Adrenal gland (tissue), 12 donors: Measurements from ENCODE around the gene IMPDH2. TPM values are rescaled to one million over a fixed set of nuclear protein-coding genes. Genes with fewer than 3 reads are reported as not detected.
A peak's percentile ranks its signal among the peaks of the same experiment; 100 is the strongest.

Experiments
- DNase-seq, 7 donors: peaks; one replicate each; pipeline ENCODE4 v3.0.0-alpha.2; 2019 to 2020
- H3K27ac ChIP-seq, 5 donors: fragments of 200-600 bp; sonication (generic) in 4 of 5; 1 replicate in 3 of 5; 2 replicates in 2 of 5; pipeline versions ENCODE4 v1.5.1 to v1.8.0; 2016 to 2020; ENCODE audit warnings: mild to moderate bottlenecking in 1 of 5
- H3K27me3 ChIP-seq: fragments of 200-600 bp; 2 replicates; pipeline ENCODE4 v1.8.0; 2021
- H3K36me3 ChIP-seq, 2 donors: fragments of 200-600 bp; replicated peaks in 1 of 2; 1 replicate in 1 of 2; 2 replicates in 1 of 2; pipeline versions ENCODE4 v1.5.1 to v1.8.0; 2018 to 2022
- H3K4me1 ChIP-seq, 2 donors: fragments of 200-600 bp; replicated peaks in 1 of 2; 1 replicate in 1 of 2; 2 replicates in 1 of 2; pipeline versions ENCODE4 v1.5.1 to v1.8.0; 2018 to 2021
- H3K4me3 ChIP-seq, 4 donors: fragments of 200-600 bp; sonication (generic) in 3 of 4; one replicate each; pipeline ENCODE4 v1.5.1; 2016 to 2018
- H3K9me3 ChIP-seq, 3 donors: fragments of 200-600 bp; sonication (generic) in 1 of 3; replicated peaks in 1 of 3; 1 replicate in 2 of 3; 2 replicates in 1 of 3; pipeline versions ENCODE4 v1.5.1 to v1.8.0; 2016 to 2021
- CTCF ChIP-seq, 6 experiments: fragments of 450-650 bp in 4 of 6; fragments of 200-600 bp in 2 of 6; sonication (generic) in 1 of 6; IDR thresholded peaks; 1 replicate in 5 of 6; 2 replicates in 1 of 6; pipeline versions ENCODE4 v1.5.1 to v1.8.0; 2016 to 2021; ENCODE audit warnings: antibody characterized with exemption in 6 of 6, mild to moderate bottlenecking in 2 of 6, moderate library complexity in 1 of 6
- POLR2A ChIP-seq, 2 donors: fragments of 450-650 bp; IDR thresholded peaks; one replicate each; pipeline ENCODE4 v1.6.1; 2017; ENCODE audit warnings: antibody characterized with exemption in 2 of 2, mild to moderate bottlenecking in 2 of 2, moderate library complexity in 1 of 2
- WGBS, 4 donors: extraction: QIAGEN DNeasy Blood & Tissue Kit in 2 of 4; methylation state at CpG; one replicate each; pipeline versions ENCODE4 v1.1.5 to v1.1.7; 2013 to 2017; 5-methylcytosine and 5-hydroxymethylcytosine counted together
- intact Hi-C, 2 donors: fragments of 100-400 bp; cut with DNase I; formaldehyde crosslinking; loops; one replicate each; pipeline versions ENCODE4 v1.14.1 to v1.15.0; 2022 to 2023
- polyA plus RNA-seq, 3 donors: library from polyadenylated mRNA; stranded (reverse); fragments of 200-250 nt in 2 of 3; fragments of 350-450 nt in 1 of 3; fragmentation: Illumina TruSeq in 1 of 3; extraction: RNeasy Lipid Tissue Mini Kit (QIAGEN cat#74804) in 1 of 3; gene quantifications; one replicate each; pipeline ENCODE4 v1.2.3, GENCODE V29; 2013 to 2014
- total RNA-seq, 9 donors: library from RNA; depleted of rRNA in 4 of 9; stranded (reverse); fragments of >200 nt in 4 of 9; fragments of 120-200 nt in 1 of 9; fragmentation: NEBNext Ultra II Directional in 1 of 9; extraction: Animal tissue kit (Norgen Biotek cat#: 25700) in 1 of 9; gene quantifications; one replicate each; pipeline versions ENCODE4 v1.1.0 to v1.2.4, GENCODE V29; 2013 to 2023
- donor health status: healthy with polysubstance abuse.
- donor health status: Bipolar disorder and iron deficiency.
- donor health status: DM: yes; HTN: yes; CAD: no.
- donor health status: DM: no; HTN: no; CAD: no.
- donor health status: DM: no; HTN: no; CAD: no.
- donor health status: DM: yes; HTN: yes; CAD: no.

IMPDH2 gene
- total and polyA plus RNA-seq, 12 donors: 113 to 225 (median 141) TPM

GRCh38 chr3:49007771-49008528, 21.2 kb downstream of the IMPDH2 start:
- intact Hi-C loops: no loop called here
- Histone ChIP-seq H3K36me3 (peaks cover 0 to 13% of the 10 kb centered on the region in 2 donors), H3K27ac (peak overlapping the region; percentile 84 to 98 (median 94)), H3K4me1 (peaks cover 27 to 41% of the 10 kb centered on the region in 2 donors), H3K9me3 (no peaks in the 10 kb centered on the region), H3K27me3 (no peaks in the 10 kb centered on the region), H3K4me3 (peak overlapping the region; percentile 19 to 83 (median 56))
- no peak for TF ChIP-seq CTCF (IDR thresholded peaks at IDR 0.05)
- TF ChIP-seq POLR2A (IDR thresholded peaks at IDR 0.05): no peak
- 8 to 21% (median 15%) methylated on average over 17 to 40 of the region's 41 CpGs for WGBS, 4 donors
- DNase-seq: peak; percentile 94 to 97 (median 95)

GRCh38 chr3:49007068-49007770, 22.0 kb downstream of the IMPDH2 start, which contains the start of gene WDR6:
Gene WDR6, plus strand, starts transcription at chr3:49007391. Its CDS starts 41 bp downstream, at chr3:49007432.
- WGBS, 4 donors: 0 to 1% (median 0%) methylated on average over 21 to 65 of the region's 65 CpGs
- Histone ChIP-seq H3K9me3 (no peaks in the 10 kb centered on the region), H3K27ac (peak within 1 kb of the TSS; percentile 84 to 98 (median 94)), H3K27me3 (no peaks in the 10 kb centered on the region), H3K4me3 (peak within 1 kb of the TSS; percentile 46 to 83 (median 64)), H3K36me3 (peaks cover 0 to 5% of the 10 kb centered on the region in 2 donors), H3K4me1 (peaks cover 20 to 34% of the 10 kb centered on the region in 2 donors)
- intact Hi-C loops: no loop called here
- DNase-seq: peak; percentile 97 to 99 (median 99)
- TF ChIP-seq POLR2A (IDR thresholded peaks at IDR 0.05) (peak; percentile 59 to 89), CTCF (IDR thresholded peaks at IDR 0.05) (peak in 5 of 6 experiments; percentile 41 to 57 (median 55))

- TF ChIP-seq CTCF (IDR thresholded peaks at IDR 0.05) (no peak), POLR2A (IDR thresholded peaks at IDR 0.05) (peak in 1 of 2 donors; percentile 15)
- H3K4me1 ChIP-seq: peaks cover 16 to 27% of the 10 kb centered on the region in 2 donors
- no peaks in the 10 kb centered on the region for H3K27me3 ChIP-seq
- H3K27ac ChIP-seq: peak overlapping the region; percentile 84 to 98 (median 94)
- 0 to 5% (median 2%) methylated on average over 5 to 32 of the region's 32 CpGs for WGBS, 4 donors
- intact Hi-C loops: no loop called here
- peak overlapping the region; percentile 35 to 66 (median 54) for H3K4me3 ChIP-seq
- no peaks in the 10 kb centered on the region for H3K9me3 ChIP-seq
- H3K36me3 ChIP-seq: no peaks in the 10 kb centered on the region
- peak; percentile 59 to 84 (median 66) for DNase-seq
These were observed 22.7 kb downstream of the IMPDH2 start for GRCh38 chr3:49006408-49007067.

GRCh38 chr3:49005998-49006397, 23.2 kb downstream of the IMPDH2 start:
- Histone ChIP-seq H3K27me3 (no peaks in the 10 kb centered on the region), H3K36me3 (no peaks in the 10 kb centered on the region), H3K4me1 (peaks cover 11 to 22% of the 10 kb centered on the region in 2 donors), H3K27ac (peak overlapping the region in 4 of 5 donors; percentile 84 to 95 (median 92)), H3K4me3 (peak overlapping the region in 1 of 4 donors; percentile 66), H3K9me3 (no peaks in the 10 kb centered on the region)
- TF ChIP-seq POLR2A (IDR thresholded peaks at IDR 0.05) (no peak), CTCF (IDR thresholded peaks at IDR 0.05) (no peak)
- intact Hi-C loops: no loop called here
- 81 to 100% (median 96%) methylated on average over 4 to 5 of the region's 5 CpGs for WGBS, 4 donors
- DNase-seq: peak in 1 of 7 donors; percentile 45
